Endothelial cell of umbilical vein (primary cell): Measurements from ENCODE around the gene HTR7.

Experiments used
- EZH2 ChIP-seq: IDR thresholded peaks from 2 replicates; pipeline ENCODE4 v1.6.1; 2012; ENCODE audit warnings: borderline replicate concordance, low read depth, mild to moderate bottlenecking, moderate library complexity, low read length, inconsistent platforms; ENCODE audit not compliant: severe bottlenecking
- POLR2A ChIP-seq: IDR thresholded peaks from 2 replicates; pipeline ENCODE4 v1.6.1; 2012; ENCODE audit warnings: low read depth, mild to moderate bottlenecking, control low read depth, low read length
- POLR2AphosphoS5 ChIP-seq: IDR thresholded peaks from 2 replicates; pipeline ENCODE4 v1.6.1; 2012; ENCODE audit warnings: low read depth, mild to moderate bottlenecking, control low read depth, low read length, moderate library complexity; ENCODE audit not compliant: insufficient read depth
- TF ChIP-seq, protein P1 (sequence below): IDR thresholded peaks from 2 replicates; pipeline ENCODE4 v1.6.1; 2011; ENCODE audit not compliant: insufficient read depth, insufficient read length
- TF ChIP-seq, protein P2 (sequence below), 2 donors: IDR thresholded peaks; 1 replicate in 1 of 2; 2 replicates in 1 of 2; pipeline ENCODE4 v1.5.1; 2011; ENCODE audit warnings: low read length in 2 of 2, mild to moderate bottlenecking in 2 of 2, moderate library complexity in 2 of 2, control low read depth in 1 of 2, inconsistent platforms in 1 of 2, low read depth in 1 of 2; ENCODE audit not compliant: insufficient read depth in 1 of 2; ENCODE audit errors: extremely low read depth in 1 of 2

DNA sequence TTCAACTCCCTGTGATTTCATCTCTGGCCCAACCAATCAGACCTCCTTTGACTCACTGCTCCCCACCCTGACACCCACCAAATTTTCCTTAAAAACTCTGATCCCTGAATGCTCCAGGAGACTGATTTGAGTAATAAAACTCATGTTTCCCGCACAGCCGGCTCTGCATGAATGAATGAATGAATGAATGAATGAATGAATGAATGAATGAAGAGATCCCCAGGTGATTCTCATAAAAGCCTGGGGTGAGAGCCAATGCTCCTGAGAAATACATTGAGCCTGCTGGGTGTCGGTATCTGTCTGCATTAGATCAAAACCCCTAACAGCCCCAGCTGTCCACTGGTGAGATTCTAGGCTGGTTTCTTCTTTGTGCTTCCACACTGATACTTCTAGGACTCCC, 58.7 kb downstream of the HTR7 start:
- TF ChIP-seq POLR2A (no peak), POLR2AphosphoS5 (no peak), EZH2 (no peak)
- TF ChIP-seq, protein P1, sequence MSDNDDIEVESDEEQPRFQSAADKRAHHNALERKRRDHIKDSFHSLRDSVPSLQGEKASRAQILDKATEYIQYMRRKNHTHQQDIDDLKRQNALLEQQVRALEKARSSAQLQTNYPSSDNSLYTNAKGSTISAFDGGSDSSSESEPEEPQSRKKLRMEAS, result no peak
- TF ChIP-seq, protein P2, sequence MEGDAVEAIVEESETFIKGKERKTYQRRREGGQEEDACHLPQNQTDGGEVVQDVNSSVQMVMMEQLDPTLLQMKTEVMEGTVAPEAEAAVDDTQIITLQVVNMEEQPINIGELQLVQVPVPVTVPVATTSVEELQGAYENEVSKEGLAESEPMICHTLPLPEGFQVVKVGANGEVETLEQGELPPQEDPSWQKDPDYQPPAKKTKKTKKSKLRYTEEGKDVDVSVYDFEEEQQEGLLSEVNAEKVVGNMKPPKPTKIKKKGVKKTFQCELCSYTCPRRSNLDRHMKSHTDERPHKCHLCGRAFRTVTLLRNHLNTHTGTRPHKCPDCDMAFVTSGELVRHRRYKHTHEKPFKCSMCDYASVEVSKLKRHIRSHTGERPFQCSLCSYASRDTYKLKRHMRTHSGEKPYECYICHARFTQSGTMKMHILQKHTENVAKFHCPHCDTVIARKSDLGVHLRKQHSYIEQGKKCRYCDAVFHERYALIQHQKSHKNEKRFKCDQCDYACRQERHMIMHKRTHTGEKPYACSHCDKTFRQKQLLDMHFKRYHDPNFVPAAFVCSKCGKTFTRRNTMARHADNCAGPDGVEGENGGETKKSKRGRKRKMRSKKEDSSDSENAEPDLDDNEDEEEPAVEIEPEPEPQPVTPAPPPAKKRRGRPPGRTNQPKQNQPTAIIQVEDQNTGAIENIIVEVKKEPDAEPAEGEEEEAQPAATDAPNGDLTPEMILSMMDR (IDR thresholded peaks at IDR 0.05; ENCODE audit: extremely low read depth in 1 of 2, insufficient read depth in 1 of 2, low read depth in 1 of 2, low read length in 2 of 2), result no peak
